Right atrium auricular region (tissue), 2 donors: ENCODE results near the gene SIK3. TPM values are rescaled to one million over a fixed set of nuclear protein-coding genes. Genes with fewer than 3 reads are reported as not detected.

ENCODE experiments used
- DNase-seq: peaks from one replicate; pipeline ENCODE4 v3.0.0-alpha.2; 2019; ENCODE audit warnings: low spot score
- H3K27ac ChIP-seq, 2 donors: fragments of 200-600 bp; sonication (generic); 1 replicate in 1 of 2; 2 replicates in 1 of 2; pipeline ENCODE4 v1.5.1; 2016 to 2019
- H3K27me3 ChIP-seq, 2 donors: fragments of 200-600 bp; sonication (generic); one replicate each; pipeline versions ENCODE4 v1.5.1 to v1.6.0; 2017 to 2019
- H3K36me3 ChIP-seq: fragments of 200-600 bp; sonication (generic); one replicate; pipeline ENCODE4 v1.5.1; 2016
- H3K4me1 ChIP-seq, 2 donors: fragments of 200-600 bp; sonication (generic); one replicate each; pipeline versions ENCODE4 v1.5.1 to v1.6.0; 2017 to 2019
- H3K4me3 ChIP-seq, 2 donors: fragments of 200-600 bp; sonication (generic); 1 replicate in 1 of 2; 2 replicates in 1 of 2; pipeline ENCODE4 v1.5.1; 2017 to 2019; ENCODE audit warnings: mild to moderate bottlenecking in 1 of 2, moderate library complexity in 1 of 2
- H3K9me3 ChIP-seq, 2 donors: fragments of 200-600 bp; sonication (generic); one replicate each; pipeline ENCODE4 v1.5.1; 2019
- CTCF ChIP-seq, 2 donors: fragments of 200-600 bp; sonication (generic); IDR thresholded peaks; one replicate each; pipeline ENCODE4 v1.5.1; 2019; ENCODE audit warnings: antibody characterized with exemption in 2 of 2
- total RNA-seq, 2 donors: library from RNA; depleted of rRNA; stranded (reverse); fragments of >200 nt; gene quantifications; one replicate each; pipeline ENCODE4 v1.1.0, GENCODE V29; 2016

The SIK3 gene
- total RNA-seq, result 10 to 100 TPM; 27.0 to 40.1 TPM

DNA sequence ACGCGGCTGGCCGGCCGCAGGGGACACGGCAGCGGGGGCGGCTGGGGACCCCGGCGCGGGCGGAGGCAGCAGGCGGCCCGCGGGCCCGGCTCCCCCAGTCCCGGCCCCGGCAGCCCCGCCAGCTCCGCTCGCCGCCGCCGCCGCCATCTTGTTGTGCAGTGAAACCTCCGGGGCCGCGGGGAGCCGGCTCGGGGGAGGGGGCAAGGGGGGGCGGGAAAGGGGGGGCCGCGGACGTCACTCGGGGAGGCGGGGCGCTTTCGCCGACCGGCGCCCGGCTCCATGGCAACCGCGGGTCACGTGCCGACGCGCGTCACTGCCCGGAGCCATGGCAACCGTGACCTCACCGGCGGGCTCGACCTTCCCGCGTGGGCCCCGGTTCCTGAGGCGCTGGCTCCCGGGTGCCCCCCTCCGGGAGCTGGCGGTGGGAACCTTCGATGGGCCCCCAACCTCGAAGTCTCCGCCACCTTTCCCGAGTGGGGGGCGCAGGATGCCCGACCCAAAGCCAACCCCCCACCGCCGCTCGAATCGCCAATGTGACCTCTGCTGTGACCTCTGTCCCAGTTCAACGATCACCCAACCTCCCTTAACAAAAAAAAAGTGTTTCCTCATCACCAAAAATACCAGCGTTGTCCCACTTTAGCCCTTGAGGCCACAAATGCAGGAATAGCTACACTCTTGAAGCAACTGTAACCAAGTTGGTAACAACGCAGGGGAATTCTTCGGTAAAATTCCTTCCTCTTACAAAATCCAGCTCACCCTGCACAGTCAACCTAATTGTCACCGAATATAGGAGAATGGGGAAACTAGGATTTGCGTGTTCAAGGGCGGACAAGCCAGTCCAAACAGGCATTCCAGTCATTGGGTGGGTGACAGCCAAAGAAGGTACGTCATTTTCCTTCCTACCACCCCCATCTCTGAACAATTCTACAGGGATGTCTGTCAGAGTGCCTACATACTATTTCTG is at the start of gene SIK3:
Gene SIK3 (minus strand): TSS at position 160 of the 964 bp plus-strand sequence. CDS start 13 bp downstream, at position 147.
- H3K4me1 ChIP-seq, result peaks cover 0 to 59% of the 10 kb centered on the region in 2 donors
- H3K36me3 ChIP-seq, result no peaks in the 10 kb centered on the region
- H3K27ac ChIP-seq, result peak within 1 kb of the TSS; percentile 91 to 95
- H3K27me3 ChIP-seq, result no peaks in the 10 kb centered on the region
- no peaks in the 10 kb centered on the region for H3K9me3 ChIP-seq
- DNase-seq, result peak; percentile 92
- TF ChIP-seq CTCF (IDR thresholded peaks at IDR 0.05), result peak in 1 of 2 donors; percentile 74
- peak within 1 kb of the TSS; percentile 89 to 93 for H3K4me3 ChIP-seq

GRCh38 chr11:117146521-117146920 is 48.3 kb upstream of the SIK3 start:
- no peak for DNase-seq
- Histone ChIP-seq H3K36me3 (peaks cover 12% of the 10 kb centered on the region), H3K9me3 (no peaks in the 10 kb centered on the region), H3K4me3 (no peak overlapping the region), H3K27me3 (no peaks in the 10 kb centered on the region), H3K4me1 (peaks cover 0 to 51% of the 10 kb centered on the region in 2 donors), H3K27ac (peak overlapping the region in 1 of 2 donors; percentile 16)
- TF ChIP-seq CTCF (IDR thresholded peaks at IDR 0.05), result no peak

DNA sequence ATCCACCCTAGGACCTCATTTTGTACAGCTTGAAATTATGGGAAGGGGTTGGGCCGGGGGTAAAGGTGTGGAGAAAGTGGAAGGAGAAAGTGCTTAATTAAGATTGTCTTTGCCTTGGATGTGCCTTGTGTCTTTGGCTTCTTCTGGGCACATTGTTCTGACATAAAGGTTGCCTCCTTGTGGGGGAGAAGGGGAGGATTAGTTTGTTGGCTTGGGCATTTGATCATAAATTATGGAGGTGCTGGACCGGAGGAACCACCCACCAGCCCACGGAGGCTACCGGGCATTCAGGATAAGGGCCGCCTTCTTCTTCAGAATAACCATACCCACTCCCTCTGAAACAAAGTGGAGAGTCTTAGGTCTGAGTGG is 47.1 kb upstream of the SIK3 start:
- TF ChIP-seq CTCF (IDR thresholded peaks at IDR 0.05), result no peak
- no peaks in the 10 kb centered on the region for H3K9me3 ChIP-seq
- peak overlapping the region; percentile 94 to 97 for H3K4me3 ChIP-seq
- H3K4me1 ChIP-seq, result peaks cover 0 to 48% of the 10 kb centered on the region in 2 donors
- H3K27me3 ChIP-seq, result no peaks in the 10 kb centered on the region
- no peak for DNase-seq
- H3K36me3 ChIP-seq, result peaks cover 12% of the 10 kb centered on the region
- H3K27ac ChIP-seq, result peak overlapping the region; percentile 96

DNA sequence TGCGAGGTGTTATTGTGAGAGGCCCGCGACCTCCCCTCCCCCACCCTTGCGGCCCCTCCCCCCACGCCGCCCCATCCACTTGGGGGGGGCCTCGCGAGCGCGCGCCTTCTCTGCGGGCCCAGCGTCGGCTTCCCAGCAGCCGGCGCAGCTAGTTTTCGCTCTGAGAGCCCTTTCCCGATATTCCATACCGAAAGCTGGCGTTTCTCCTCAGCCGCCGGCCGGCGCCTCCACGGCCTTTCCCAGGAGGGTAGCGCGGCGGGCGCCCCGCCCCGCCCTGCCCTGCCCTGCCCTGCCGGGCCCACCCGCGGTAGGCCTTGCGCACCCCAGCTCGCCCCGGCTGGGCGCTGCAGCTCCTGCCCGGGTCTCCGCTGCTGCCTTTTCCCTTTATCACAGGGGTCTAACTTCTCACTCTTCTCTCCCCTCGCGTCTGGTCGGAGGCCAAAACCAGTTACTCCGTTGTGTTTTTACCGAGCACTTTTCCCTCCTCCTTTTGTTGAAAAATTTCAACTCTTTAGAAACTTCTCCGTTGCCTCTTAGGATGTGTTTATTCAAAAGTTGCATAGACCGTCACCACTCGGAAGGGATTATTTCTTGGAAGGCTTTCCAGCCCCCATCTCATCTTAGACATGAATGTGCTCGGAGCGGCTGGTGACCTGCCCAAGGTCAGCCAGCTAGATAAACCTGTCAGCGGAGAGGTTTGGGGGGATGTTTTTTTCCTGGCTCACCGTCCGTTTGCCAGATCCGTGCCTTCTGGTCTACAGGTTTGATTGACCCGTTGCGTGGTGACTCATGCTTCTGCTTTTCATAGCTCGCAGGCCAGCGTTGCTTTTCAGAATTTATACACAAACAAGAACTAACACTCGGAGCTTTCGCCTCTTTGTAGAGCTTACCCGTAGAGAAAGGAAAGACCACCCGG is 46.5 kb upstream of the SIK3 start:
- H3K4me1 ChIP-seq, result peaks cover 0 to 45% of the 10 kb centered on the region in 2 donors
- H3K4me3 ChIP-seq, result peak overlapping the region; percentile 94 to 97
- H3K27me3 ChIP-seq, result no peaks in the 10 kb centered on the region
- no peak for TF ChIP-seq CTCF (IDR thresholded peaks at IDR 0.05)
- no peaks in the 10 kb centered on the region for H3K9me3 ChIP-seq
- H3K27ac ChIP-seq, result peak overlapping the region; percentile 96
- H3K36me3 ChIP-seq, result peaks cover 12% of the 10 kb centered on the region
- peak; percentile 78 for DNase-seq

GRCh38 chr11:117143871-117144476 is 45.7 kb upstream of the SIK3 start, which contains the start of gene PAFAH1B2:
Gene PAFAH1B2, plus strand, starts transcription at chr11:117144287. Its CDS starts 8,161 bp downstream, at chr11:117152448.
- no peaks in the 10 kb centered on the region for H3K9me3 ChIP-seq
- peaks cover 0 to 43% of the 10 kb centered on the region in 2 donors for H3K4me1 ChIP-seq
- H3K27ac ChIP-seq, result peak within 1 kb of the TSS; percentile 96
- H3K4me3 ChIP-seq, result peak within 1 kb of the TSS; percentile 94 to 97
- DNase-seq, result peak; percentile 94
- TF ChIP-seq CTCF (IDR thresholded peaks at IDR 0.05), result no peak
- no peaks in the 10 kb centered on the region for H3K27me3 ChIP-seq
- peaks cover 12% of the 10 kb centered on the region for H3K36me3 ChIP-seq
